ENCODE data around the gene ADCY10. TPM values are rescaled to one million over a fixed set of nuclear protein-coding genes. Genes with fewer than 3 reads are reported as not detected.

Gene ADCY10
- total and polyA plus RNA-seq, 2 of the 8 experiments (the other 6 are each of a cell fraction or from before 2014, with no cell fraction given), result 0.02 TPM; not detected in 1

DNA sequence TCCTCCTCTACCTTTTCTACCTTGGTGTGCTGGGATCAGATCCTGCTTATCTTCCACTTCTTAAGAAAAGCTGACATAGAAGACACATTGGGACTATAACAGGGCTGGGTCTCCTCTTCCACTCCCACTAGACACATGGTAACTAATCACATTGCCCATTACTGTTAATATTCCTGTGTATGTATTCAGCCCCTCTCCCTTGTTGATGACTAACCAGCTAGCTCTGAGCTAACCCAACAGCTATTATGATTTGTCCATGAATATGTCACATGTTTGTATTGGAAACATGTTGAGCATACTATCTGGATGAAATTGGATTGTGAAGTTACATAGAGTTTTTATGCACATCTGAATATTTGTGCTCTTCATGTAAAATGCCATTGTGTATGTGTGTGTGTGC lies 139.2 kb downstream of the ADCY10 start:
- H2AK5ac ChIP-seq (ENCODE audit: low read depth, low read length), result no peak overlapping the region
- H2BK120ac ChIP-seq (replicated peaks; ENCODE audit: low read depth, low read length), result no peak overlapping the region
- no peak overlapping the region for H2BK15ac ChIP-seq (ENCODE audit: low read length)
- no peak overlapping the region for H3K23ac ChIP-seq (ENCODE audit: insufficient read length)
- no peak overlapping the region for H4K91ac ChIP-seq (replicated peaks; ENCODE audit: insufficient read length, low read length)
- H4K20me1 ChIP-seq (replicated peaks in 1 of 2; ENCODE audit: control insufficient read depth in 1 of 2, insufficient read depth in 2 of 2, low read length in 2 of 2), result peaks cover 0 to 2% of the 10 kb centered on the region in 2 experiments
- TF ChIP-seq EGR1 (IDR thresholded peaks at IDR 0.05; ENCODE audit: borderline replicate concordance, low read depth, low read length) (no peak), SP2 (IDR thresholded peaks at IDR 0.05; ENCODE audit: low read length) (no peak), KDM1A (IDR thresholded peaks at IDR 0.05; ENCODE audit: borderline replicate concordance, low read length) (no peak), RXRA (IDR thresholded peaks at IDR 0.05; ENCODE audit: insufficient read depth, low read depth, low read length) (no peak)
- no peak overlapping the region for H3K4me3 ChIP-seq (ENCODE audit: extremely low read depth in 1 of 4, insufficient read depth in 2 of 4, low read depth in 3 of 4, low read length in 4 of 4)
- no peak overlapping the region for H4K5ac ChIP-seq (ENCODE audit: insufficient read length, low read depth, low read length)
- H3K36me3 ChIP-seq (ENCODE audit: control insufficient read depth in 2 of 4, insufficient read depth in 4 of 4, low read length in 3 of 4), result peaks cover 5 to 49% (median 29%) of the 10 kb centered on the region in 4 experiments; a peak in 7 of 8 replicates
- H4K8ac ChIP-seq (ENCODE audit: extremely low read depth, insufficient read depth, low read length), result no peak overlapping the region
- H3K9ac ChIP-seq (replicated peaks in 1 of 4; ENCODE audit: extremely low read depth in 1 of 4, low read depth in 3 of 4, low read length in 3 of 4), result no peak overlapping the region
- no peaks in the 10 kb centered on the region for H3K79me1 ChIP-seq (ENCODE audit: low read depth, low read length)
- no peak overlapping the region for H3K14ac ChIP-seq (ENCODE audit: insufficient read length)
- H3K27me3 ChIP-seq (replicated peaks in 1 of 4; ENCODE audit: control insufficient read depth in 3 of 4, extremely low read depth in 1 of 4, insufficient read depth in 3 of 4, low read length in 3 of 4), result no peaks in the 10 kb centered on the region
- CTCF ChIA-PET (ENCODE audit: partially characterized antibody), result interaction anchor here (0.5 to 1.1 kb wide), 2 partner anchors 14 to 93 kb away, joined by 3 read pairs; no protein-coding TSS in a partner anchor
- H2BK20ac ChIP-seq (ENCODE audit: low read length), result no peak overlapping the region
- POLR2A ChIA-PET (ENCODE audit: partially characterized antibody), result no interaction called here
- FAIRE-seq, result no peak
- no peak overlapping the region for H3K4ac ChIP-seq (replicated peaks; ENCODE audit: insufficient read length, low read depth, low read length)
- H3K23me2 ChIP-seq (ENCODE audit: low read depth, low read length), result no peaks in the 10 kb centered on the region; the same call in 1 of the 2 replicates
- no peak for DNase-seq (ENCODE audit: low read depth in 1 of 2, low spot score in 2 of 2)
- no peak overlapping the region for H3K4me2 ChIP-seq (ENCODE audit: insufficient read depth in 1 of 2, low read depth in 2 of 2, low read length in 2 of 2)
- no peaks in the 10 kb centered on the region for H3K9me3 ChIP-seq (ENCODE audit: insufficient read depth in 2 of 2, low read depth in 1 of 2, low read length in 1 of 2)
- no peak overlapping the region for H3K18ac ChIP-seq (ENCODE audit: extremely low read depth, low read length)
- H3K4me1 ChIP-seq (replicated peaks in 1 of 4; ENCODE audit: control insufficient read depth in 3 of 4, insufficient read depth in 4 of 4, low read length in 3 of 4), result no peaks in the 10 kb centered on the region
- no peak overlapping the region for H3K56ac ChIP-seq (replicated peaks; ENCODE audit: insufficient read length, low read depth, low read length)
- H3K79me2 ChIP-seq (ENCODE audit: control insufficient read depth in 1 of 2, insufficient read depth in 2 of 2, low read length in 2 of 2), result no peaks in the 10 kb centered on the region
- no peak overlapping the region for H2BK12ac ChIP-seq (ENCODE audit: low read depth, low read length)
- no peak overlapping the region for H2BK5ac ChIP-seq (ENCODE audit: low read depth, low read length)
- no peak overlapping the region for H3K27ac ChIP-seq (ENCODE audit: low read depth, low read length)
- H2AFZ ChIP-seq (ENCODE audit: low read length), result no peak overlapping the region
